Measurements from ENCODE around the gene HMGCR. TPM values are rescaled to one million over a fixed set of nuclear protein-coding genes. Genes with fewer than 3 reads are reported as not detected.
A peak's percentile ranks its signal among the peaks of the same experiment; 100 is the strongest.

The HMGCR gene
- total RNA-seq, 3 donors from 2014 or later = 43.8 to 55.5 (median 51.1) TPM

- Mint-ChIP-seq H3K4me1 (ENCODE audit: low read depth) (no peaks in the 10 kb centered on the region), H3K9me3 (no peaks in the 10 kb centered on the region), H3K4me3 (no peak overlapping the region), H3K36me3 (ENCODE audit: insufficient read depth) (peaks cover 10% of the 10 kb centered on the region), H3K27me3 (ENCODE audit: low read depth) (no peaks in the 10 kb centered on the region)
- ATAC-seq (no peak), DNase-seq (no peak)
Measured at GRCh38 chr5:75384218-75384617, 47.2 kb downstream of the HMGCR start.

DNA sequence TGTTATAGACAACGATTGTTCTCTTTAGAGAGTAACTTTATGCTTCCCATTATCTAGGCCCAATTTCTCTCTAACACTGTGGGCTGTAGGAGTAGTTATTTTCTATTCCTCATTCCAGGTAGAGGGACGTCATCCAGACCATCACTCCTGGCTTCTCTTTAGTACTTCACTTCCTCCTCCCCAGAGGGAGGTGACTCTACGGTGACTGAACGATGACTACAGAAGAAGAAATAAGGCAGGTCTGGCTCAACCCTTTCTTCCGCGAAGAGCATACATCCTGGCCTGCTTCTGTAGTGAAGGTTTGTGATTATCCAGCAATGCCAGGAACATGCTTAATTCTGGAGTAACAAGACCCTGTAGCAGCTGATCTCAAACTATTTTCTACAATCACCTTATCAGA, 50.8 kb downstream of the HMGCR start:
- H3K4me3 Mint-ChIP-seq = no peak overlapping the region
- peaks cover 5% of the 10 kb centered on the region for H3K4me1 Mint-ChIP-seq (ENCODE audit: low read depth)
- no peak for ATAC-seq
- no peaks in the 10 kb centered on the region for H3K27me3 Mint-ChIP-seq (ENCODE audit: low read depth)
- peaks cover 22% of the 10 kb centered on the region for H3K36me3 Mint-ChIP-seq (ENCODE audit: insufficient read depth)
- H3K9me3 Mint-ChIP-seq = no peaks in the 10 kb centered on the region
- no peak for DNase-seq

DNA sequence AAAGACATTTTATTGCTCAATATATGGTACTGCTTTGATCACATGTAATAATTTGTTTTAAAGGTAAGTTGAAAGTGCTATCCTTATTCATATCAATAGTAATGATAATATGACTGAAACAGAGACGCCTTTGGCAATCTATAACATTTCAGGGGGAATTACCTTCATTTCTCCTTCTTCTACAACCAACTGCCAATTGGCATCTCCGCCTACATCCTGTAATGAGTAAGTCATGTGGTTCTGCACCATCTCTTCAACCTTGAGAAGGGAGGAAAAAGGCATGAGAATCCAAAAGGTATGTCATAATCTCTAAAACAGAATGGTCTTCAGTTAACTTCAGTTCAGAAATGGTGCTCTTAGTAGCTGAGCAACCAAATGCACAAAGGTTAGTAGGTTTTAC, 52.4 kb downstream of the HMGCR start:
- no peaks in the 10 kb centered on the region for H3K27me3 Mint-ChIP-seq (ENCODE audit: low read depth)
- DNase-seq (no peak), ATAC-seq (peak; percentile 66 to 74)
- H3K4me1 Mint-ChIP-seq (ENCODE audit: low read depth) = peaks cover 5% of the 10 kb centered on the region
- H3K36me3 Mint-ChIP-seq (ENCODE audit: insufficient read depth) = peaks cover 22% of the 10 kb centered on the region
- no peaks in the 10 kb centered on the region for H3K9me3 Mint-ChIP-seq
- no peak overlapping the region for H3K4me3 Mint-ChIP-seq

GRCh38 chr5:75395277-75395676, 58.3 kb downstream of the HMGCR start:
- H3K4me1 Mint-ChIP-seq (ENCODE audit: low read depth) = no peaks in the 10 kb centered on the region
- no peaks in the 10 kb centered on the region for H3K27me3 Mint-ChIP-seq (ENCODE audit: low read depth)
- DNase-seq (no peak), ATAC-seq (no peak)
- no peaks in the 10 kb centered on the region for H3K9me3 Mint-ChIP-seq
- H3K36me3 Mint-ChIP-seq (ENCODE audit: insufficient read depth) = peaks cover 19% of the 10 kb centered on the region
- H3K4me3 Mint-ChIP-seq = no peak overlapping the region

DNA sequence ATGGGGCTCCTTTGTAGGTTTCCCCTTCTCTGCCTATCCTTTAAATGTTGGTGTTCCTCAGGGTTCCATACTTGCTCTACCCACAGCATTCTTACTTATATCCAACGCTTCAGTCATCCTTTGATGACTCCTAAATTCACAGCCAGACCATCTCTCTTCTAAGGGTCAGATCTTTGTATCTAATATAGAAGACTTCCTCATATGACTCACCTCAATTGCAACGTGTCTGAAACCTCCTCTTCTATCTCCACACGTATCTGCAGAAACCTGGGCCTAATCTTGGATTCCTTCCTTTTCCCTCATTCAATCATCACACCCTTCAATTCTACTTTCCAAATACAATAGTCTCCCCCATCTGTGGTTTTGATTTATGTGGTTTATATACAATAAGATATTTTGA, 68.3 kb downstream of the HMGCR start:
- Mint-ChIP-seq H3K4me3 (no peak overlapping the region), H3K4me1 (ENCODE audit: low read depth) (no peaks in the 10 kb centered on the region), H3K36me3 (ENCODE audit: insufficient read depth) (peaks cover 28% of the 10 kb centered on the region), H3K9me3 (no peaks in the 10 kb centered on the region), H3K27me3 (ENCODE audit: low read depth) (no peaks in the 10 kb centered on the region)
- DNase-seq = no peak
- no peak for ATAC-seq

Other genes with a start within 250 kb of the HMGCR start
- under 1 TPM; 0.37 to 0.56 (median 0.41) TPM for gene ANKRD31, start 100.3 kb upstream of the HMGCR start, total RNA-seq
- gene CERT1, start 174.4 kb downstream of the HMGCR start, total RNA-seq = 10 to 100 TPM; 29.4 to 30.1 (median 29.9) TPM
- 10 to 100 TPM; 25.7 to 28.0 (median 25.8) TPM for gene POLK, start 174.7 kb downstream of the HMGCR start, total RNA-seq